NCI-H1694 (cell line): ENCODE data around the gene CHST6.
A peak's percentile ranks its signal among the peaks of the same experiment; 100 is the strongest.
"Not testable (repeated sequence)": the region's sequence is repeated elsewhere in the genome, so short reads cannot be mapped to it uniquely, and the experiment has no call there.

Source experiments
- DNase-seq: peaks from one replicate; lab custom pipeline; 2025; lab: John Stamatoyannopoulos, UW

Gene CHST6

GRCh38 chr16:75502916-75503605 is 7.8 kb upstream of the CHST6 start:
- DNase-seq = no peak

GRCh38 chr16:75501820-75502219 is 6.6 kb upstream of the CHST6 start:
- DNase-seq = not testable (repeated sequence)

GRCh38 chr16:75501359-75501758 is 6.1 kb upstream of the CHST6 start:
- no peak for DNase-seq

GRCh38 chr16:75498605-75499322 is 3.5 kb upstream of the CHST6 start:
- DNase-seq = peak; percentile 48

- DNase-seq = peak; percentile 7
These were observed 2.3 kb upstream of the CHST6 start for GRCh38 chr16:75497558-75497957.

GRCh38 chr16:75494661-75495075 is 573 bp downstream of the CHST6 start:
- DNase-seq = no peak

GRCh38 chr16:75494184-75494583 is 1.1 kb downstream of the CHST6 start:
- DNase-seq = no peak

- peak; percentile 13 for DNase-seq
These were observed 3.4 kb downstream of the CHST6 start for GRCh38 chr16:75491876-75492275.

GRCh38 chr16:75488322-75488721 is 6.9 kb downstream of the CHST6 start:
- DNase-seq = no peak

GRCh38 chr16:75486676-75487313 is 8.4 kb downstream of the CHST6 start:
- DNase-seq = no peak

GRCh38 chr16:75486014-75486675 is 9.1 kb downstream of the CHST6 start:
- DNase-seq = peak; percentile 4

- no peak for DNase-seq
These were observed 9.8 kb downstream of the CHST6 start for GRCh38 chr16:75485230-75486013.

GRCh38 chr16:75483222-75483621 is 12.0 kb downstream of the CHST6 start:
- DNase-seq = no peak

GRCh38 chr16:75482434-75483205 is 12.6 kb downstream of the CHST6 start:
- no peak for DNase-seq

- no peak for DNase-seq
These were observed 13.8 kb downstream of the CHST6 start for GRCh38 chr16:75481475-75481874.

- no peak for DNase-seq
These were observed 15.7 kb downstream of the CHST6 start for GRCh38 chr16:75479421-75479990.

GRCh38 chr16:75478480-75479345 is 16.5 kb downstream of the CHST6 start:
- no peak for DNase-seq

GRCh38 chr16:75477680-75478473 is 17.4 kb downstream of the CHST6 start:
- no peak for DNase-seq

- no peak for DNase-seq
These were observed 18.4 kb downstream of the CHST6 start for GRCh38 chr16:75476817-75477216.
